Measurements from ENCODE around the gene DKK1. TPM values are rescaled to one million over a fixed set of nuclear protein-coding genes. Genes with fewer than 3 reads are reported as not detected.

The DKK1 gene
- total and polyA plus RNA-seq, 2 donors (not counting 3 experiments of a cell fraction or from before 2014, with no cell fraction given), result 184 to 202 TPM

DNA sequence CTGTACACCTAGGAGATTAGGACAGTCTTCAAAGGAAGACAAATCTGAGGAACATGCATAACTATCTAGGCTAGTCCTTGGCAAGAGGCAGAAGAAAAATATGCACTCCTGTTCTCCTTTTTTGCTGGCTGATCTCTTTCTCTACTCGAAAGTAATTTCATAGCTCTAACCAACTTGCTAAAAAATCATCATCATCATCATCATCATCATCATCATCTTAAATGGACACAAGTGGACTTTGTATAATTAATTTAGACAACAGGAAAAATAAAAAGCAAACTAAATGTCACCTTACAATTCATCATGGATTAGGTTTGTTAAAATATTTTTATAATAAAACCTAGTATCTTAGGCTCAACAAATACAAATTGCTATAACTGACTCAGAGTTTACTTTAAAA is 47.2 kb upstream of the DKK1 start:
- intact Hi-C loops (cut with micrococcal nuclease) (no loop called here), dilution Hi-C loops (cut with MboI; ENCODE audit: extremely low pct_ligation_motif_present, low sequenced_read_pairs) (no loop called here)
- Histone ChIP-seq H3K4me1 (ENCODE audit: control insufficient read depth, extremely low read depth, insufficient read depth, low read length) (no peaks in the 10 kb centered on the region), H3K9ac (replicated peaks; ENCODE audit: extremely low read depth, insufficient read depth, low read length) (no peak overlapping the region), H3K4me3 (replicated peaks in 1 of 3; ENCODE audit: insufficient read depth in 1 of 3, low read depth in 1 of 3, low read length in 3 of 3) (no peak overlapping the region), H3K27ac (ENCODE audit: insufficient read depth, low read depth, low read length) (no peak overlapping the region), H3K9me1 (replicated peaks; ENCODE audit: control insufficient read depth, extremely low read depth, insufficient read depth, low read length) (no peaks in the 10 kb centered on the region), H3K9me3 (replicated peaks; ENCODE audit: control insufficient read depth, insufficient read depth, low read length) (no peaks in the 10 kb centered on the region), H3K4me2 (ENCODE audit: insufficient read depth, low read length) (no peak overlapping the region), H4K20me1 (replicated peaks; ENCODE audit: control insufficient read depth, extremely low read depth, insufficient read depth, low read length) (no peaks in the 10 kb centered on the region), H3K27me3 (ENCODE audit: control insufficient read depth in 2 of 2, insufficient read depth in 2 of 2, low read length in 2 of 2) (no peaks in the 10 kb centered on the region), H3K36me3 (ENCODE audit: control insufficient read depth in 2 of 2, extremely low read depth in 1 of 2, insufficient read depth in 2 of 2, low read length in 2 of 2) (no peaks in the 10 kb centered on the region), H2AFZ (ENCODE audit: low read depth, low read length) (no peak overlapping the region), H3K79me2 (ENCODE audit: control insufficient read depth, insufficient read depth, low read length) (no peaks in the 10 kb centered on the region)
- TF ChIP-seq MYC (IDR thresholded peaks at IDR 0.05; ENCODE audit: low read depth, low read length) (no peak), POLR2A (IDR thresholded peaks at IDR 0.05; ENCODE audit: low read depth, low read length) (no peak), JUN (IDR thresholded peaks at IDR 0.05; ENCODE audit: borderline replicate concordance, insufficient read depth, insufficient read length, low read depth) (no peak)
- ChIA-PET POLR2A (no interaction called here), CTCF (interaction anchor here (1.0 kb wide), 1 partner anchor 222 kb away, joined by 4 read pairs; no protein-coding TSS in a partner anchor)
- DNase-seq (ENCODE audit: low read depth, low spot score) (no peak), FAIRE-seq (no peak)
- no TSS peak for BruUV-seq (replicated peaks)

DNA sequence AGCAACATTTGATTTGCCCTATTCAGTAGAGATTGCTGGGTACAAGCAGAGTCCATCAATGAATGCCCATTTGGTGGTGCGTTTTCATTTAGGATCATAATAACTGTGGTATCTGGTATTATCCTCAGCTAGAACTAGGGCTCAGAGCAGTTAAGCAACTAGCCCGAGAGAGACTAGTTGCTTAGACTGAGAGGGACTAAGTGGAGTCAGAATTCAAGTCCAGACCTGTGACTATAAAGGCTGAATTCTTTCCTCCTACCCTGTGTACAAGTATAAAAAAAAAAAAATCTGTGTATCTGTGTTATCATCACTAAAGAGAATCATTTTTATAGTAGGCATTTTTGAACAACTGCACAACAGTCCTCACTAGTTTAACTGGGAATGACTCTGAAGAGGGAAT is 45.3 kb upstream of the DKK1 start:
- POLR2A ChIA-PET, result no interaction called here
- no peak for TF ChIP-seq EZH2 (IDR thresholded peaks at IDR 0.05; ENCODE audit: borderline replicate concordance, low read depth, low read length, severe bottlenecking)
- no peak for TF ChIP-seq JUN (IDR thresholded peaks at IDR 0.05; ENCODE audit: borderline replicate concordance, insufficient read depth, insufficient read length, low read depth)
- TF ChIP-seq MAX (IDR thresholded peaks at IDR 0.05; ENCODE audit: insufficient read depth, insufficient read length), result no peak
- TF ChIP-seq POLR2AphosphoS5 (IDR thresholded peaks at IDR 0.05; ENCODE audit: insufficient read depth, low read depth, low read length), result no peak
- TF ChIP-seq GATA2 (IDR thresholded peaks at IDR 0.05; ENCODE audit: insufficient read depth, insufficient read length, low read depth, low read length), result no peak
- no peak for TF ChIP-seq POLR2A (IDR thresholded peaks at IDR 0.05; ENCODE audit: low read depth, low read length)
- TF ChIP-seq CTCF (IDR thresholded peaks at IDR 0.05; ENCODE audit: extremely low read depth in 1 of 2, insufficient read depth in 1 of 2, low read depth in 1 of 2, low read length in 2 of 2), result no peak
- no peak for TF ChIP-seq FOS (IDR thresholded peaks at IDR 0.05; ENCODE audit: borderline replicate concordance, insufficient read depth, low read length)
- TF ChIP-seq MYC (IDR thresholded peaks at IDR 0.05; ENCODE audit: low read depth, low read length), result no peak

More for the DNA sequence above, 45.3 kb upstream of the DKK1 start:
- dilution Hi-C loops (cut with MboI; ENCODE audit: extremely low pct_ligation_motif_present, low sequenced_read_pairs) (no loop called here), intact Hi-C loops (cut with micrococcal nuclease) (no loop called here)
- H3K4me3 ChIP-seq (replicated peaks in 1 of 3; ENCODE audit: insufficient read depth in 1 of 3, low read depth in 1 of 3, low read length in 3 of 3), result no peak overlapping the region
- DNase-seq (ENCODE audit: low read depth, low spot score) (no peak), FAIRE-seq (no peak)
- no peaks in the 10 kb centered on the region for H3K4me1 ChIP-seq (ENCODE audit: control insufficient read depth, extremely low read depth, insufficient read depth, low read length)
- no peaks in the 10 kb centered on the region for H3K27me3 ChIP-seq (ENCODE audit: control insufficient read depth in 2 of 2, insufficient read depth in 2 of 2, low read length in 2 of 2)
- no peaks in the 10 kb centered on the region for H3K36me3 ChIP-seq (ENCODE audit: control insufficient read depth in 2 of 2, extremely low read depth in 1 of 2, insufficient read depth in 2 of 2, low read length in 2 of 2)
- no peaks in the 10 kb centered on the region for H3K9me3 ChIP-seq (replicated peaks; ENCODE audit: control insufficient read depth, insufficient read depth, low read length)
- no peak overlapping the region for H2AFZ ChIP-seq (ENCODE audit: low read depth, low read length)
- H3K9ac ChIP-seq (replicated peaks; ENCODE audit: extremely low read depth, insufficient read depth, low read length), result no peak overlapping the region
- H3K79me2 ChIP-seq (ENCODE audit: control insufficient read depth, insufficient read depth, low read length), result no peaks in the 10 kb centered on the region
- H3K9me1 ChIP-seq (replicated peaks; ENCODE audit: control insufficient read depth, extremely low read depth, insufficient read depth, low read length), result no peaks in the 10 kb centered on the region
- H3K27ac ChIP-seq (ENCODE audit: insufficient read depth, low read depth, low read length), result no peak overlapping the region
- no peaks in the 10 kb centered on the region for H4K20me1 ChIP-seq (replicated peaks; ENCODE audit: control insufficient read depth, extremely low read depth, insufficient read depth, low read length)
- H3K4me2 ChIP-seq (ENCODE audit: insufficient read depth, low read length), result no peak overlapping the region
- CTCF ChIA-PET, result interaction anchor here (0.9 kb wide), 1 partner anchor 16 kb away, joined by 4 read pairs; no protein-coding TSS in a partner anchor
- BruUV-seq (replicated peaks), result no TSS peak

Data from endothelial cell of umbilical vein (primary cell).